ENCODE data around the gene MIR17HG.
"Not testable (repeated sequence)": the region's sequence is repeated elsewhere in the genome, so short reads cannot be mapped to it uniquely, and the experiment has no call there.

Gene MIR17HG

GRCh38 chr13:91349992-91350911 lies 2.8 kb downstream of the MIR17HG start:
- in situ Hi-C loops (cut with HindIII; ENCODE audit: low sequenced_read_pairs), result no loop called here
- H3K4me3 ChIP-seq (ENCODE audit: low read depth, low read length), result peak overlapping the region; percentile 60
- no peak for DNase-seq (ENCODE audit: low read depth)
- TF ChIP-seq, protein P1, sequence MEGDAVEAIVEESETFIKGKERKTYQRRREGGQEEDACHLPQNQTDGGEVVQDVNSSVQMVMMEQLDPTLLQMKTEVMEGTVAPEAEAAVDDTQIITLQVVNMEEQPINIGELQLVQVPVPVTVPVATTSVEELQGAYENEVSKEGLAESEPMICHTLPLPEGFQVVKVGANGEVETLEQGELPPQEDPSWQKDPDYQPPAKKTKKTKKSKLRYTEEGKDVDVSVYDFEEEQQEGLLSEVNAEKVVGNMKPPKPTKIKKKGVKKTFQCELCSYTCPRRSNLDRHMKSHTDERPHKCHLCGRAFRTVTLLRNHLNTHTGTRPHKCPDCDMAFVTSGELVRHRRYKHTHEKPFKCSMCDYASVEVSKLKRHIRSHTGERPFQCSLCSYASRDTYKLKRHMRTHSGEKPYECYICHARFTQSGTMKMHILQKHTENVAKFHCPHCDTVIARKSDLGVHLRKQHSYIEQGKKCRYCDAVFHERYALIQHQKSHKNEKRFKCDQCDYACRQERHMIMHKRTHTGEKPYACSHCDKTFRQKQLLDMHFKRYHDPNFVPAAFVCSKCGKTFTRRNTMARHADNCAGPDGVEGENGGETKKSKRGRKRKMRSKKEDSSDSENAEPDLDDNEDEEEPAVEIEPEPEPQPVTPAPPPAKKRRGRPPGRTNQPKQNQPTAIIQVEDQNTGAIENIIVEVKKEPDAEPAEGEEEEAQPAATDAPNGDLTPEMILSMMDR (IDR thresholded peaks at IDR 0.05; ENCODE audit: low read depth, low read length, missing control alignments), result no peak

DNA sequence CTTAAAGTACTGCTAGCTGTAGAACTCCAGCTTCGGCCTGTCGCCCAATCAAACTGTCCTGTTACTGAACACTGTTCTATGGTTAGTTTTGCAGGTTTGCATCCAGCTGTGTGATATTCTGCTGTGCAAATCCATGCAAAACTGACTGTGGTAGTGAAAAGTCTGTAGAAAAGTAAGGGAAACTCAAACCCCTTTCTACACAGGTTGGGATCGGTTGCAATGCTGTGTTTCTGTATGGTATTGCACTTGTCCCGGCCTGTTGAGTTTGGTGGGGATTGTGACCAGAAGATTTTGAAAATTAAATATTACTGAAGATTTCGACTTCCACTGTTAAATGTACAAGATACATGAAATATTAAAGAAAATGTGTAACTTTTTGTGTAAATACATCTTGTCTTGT lies 3.6 kb downstream of the MIR17HG start:
- TF ChIP-seq, protein P1 (IDR thresholded peaks at IDR 0.05; ENCODE audit: low read depth, low read length, missing control alignments), result no peak
- in situ Hi-C loops (cut with HindIII; ENCODE audit: low sequenced_read_pairs), result no loop called here
- H3K4me3 ChIP-seq (ENCODE audit: low read depth, low read length), result peak overlapping the region; percentile 6
- no peak for DNase-seq (ENCODE audit: low read depth)

DNA sequence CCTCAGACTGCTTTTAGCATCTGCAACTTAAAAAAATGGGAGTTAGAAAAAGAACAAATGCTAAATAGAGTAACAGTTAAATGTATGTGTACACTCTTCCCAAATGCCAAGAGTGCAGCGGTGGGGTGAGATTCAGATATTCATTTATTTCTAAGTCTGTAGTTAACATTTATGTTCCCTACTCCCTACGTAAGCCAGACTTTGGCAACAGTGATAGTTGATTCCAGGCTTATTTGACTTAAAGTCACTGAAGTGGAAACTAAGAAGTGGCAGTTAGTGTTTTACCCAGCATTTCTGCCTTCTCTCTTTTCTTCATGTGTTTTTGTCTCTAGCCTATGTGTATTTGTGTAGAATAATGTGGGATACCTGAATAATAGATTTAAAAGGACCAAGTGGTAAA lies 4.5 kb downstream of the MIR17HG start:
- in situ Hi-C loops (cut with HindIII; ENCODE audit: low sequenced_read_pairs), result no loop called here

DNA sequence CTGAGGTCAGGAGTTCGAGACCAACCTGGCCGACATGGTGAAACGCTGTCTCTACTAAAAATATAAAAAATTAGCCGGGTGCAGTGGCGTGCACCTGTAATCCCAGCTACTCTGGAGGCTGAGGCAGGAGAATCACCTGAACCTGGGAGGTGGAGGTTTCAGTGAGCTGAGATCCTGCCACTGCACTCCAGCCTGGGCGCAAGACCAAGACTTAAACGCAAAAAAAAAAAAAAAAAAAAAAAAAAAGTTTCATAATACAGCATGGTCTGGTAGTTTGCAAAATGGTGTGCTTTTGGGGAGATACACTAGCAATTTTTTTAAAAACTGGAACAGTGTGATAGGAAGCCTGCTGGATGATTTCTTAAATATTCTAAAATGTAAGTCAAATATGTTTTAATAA lies 5.4 kb downstream of the MIR17HG start:
- in situ Hi-C loops (cut with HindIII; ENCODE audit: low sequenced_read_pairs); DNase-seq (ENCODE audit: low read depth): not testable (repeated sequence)

More for the DNA sequence above, 4.5 kb downstream of the MIR17HG start:
- H3K4me3 ChIP-seq (ENCODE audit: low read depth, low read length), result no peak overlapping the region
- DNase-seq (ENCODE audit: low read depth), result no peak
- TF ChIP-seq, protein P1 (IDR thresholded peaks at IDR 0.05; ENCODE audit: low read depth, low read length, missing control alignments), result no peak

GRCh38 chr13:91353494-91353893 lies 6.0 kb downstream of the MIR17HG start:
- in situ Hi-C loops (cut with HindIII; ENCODE audit: low sequenced_read_pairs), result no loop called here
- no peak for DNase-seq (ENCODE audit: low read depth)
- TF ChIP-seq, protein P1 (IDR thresholded peaks at IDR 0.05; ENCODE audit: low read depth, low read length, missing control alignments), result no peak
- no peak overlapping the region for H3K4me3 ChIP-seq (ENCODE audit: low read depth, low read length)

More for the DNA sequence above, 5.4 kb downstream of the MIR17HG start:
- not testable (repeated sequence) for H3K4me3 ChIP-seq (ENCODE audit: low read depth, low read length)

DNA sequence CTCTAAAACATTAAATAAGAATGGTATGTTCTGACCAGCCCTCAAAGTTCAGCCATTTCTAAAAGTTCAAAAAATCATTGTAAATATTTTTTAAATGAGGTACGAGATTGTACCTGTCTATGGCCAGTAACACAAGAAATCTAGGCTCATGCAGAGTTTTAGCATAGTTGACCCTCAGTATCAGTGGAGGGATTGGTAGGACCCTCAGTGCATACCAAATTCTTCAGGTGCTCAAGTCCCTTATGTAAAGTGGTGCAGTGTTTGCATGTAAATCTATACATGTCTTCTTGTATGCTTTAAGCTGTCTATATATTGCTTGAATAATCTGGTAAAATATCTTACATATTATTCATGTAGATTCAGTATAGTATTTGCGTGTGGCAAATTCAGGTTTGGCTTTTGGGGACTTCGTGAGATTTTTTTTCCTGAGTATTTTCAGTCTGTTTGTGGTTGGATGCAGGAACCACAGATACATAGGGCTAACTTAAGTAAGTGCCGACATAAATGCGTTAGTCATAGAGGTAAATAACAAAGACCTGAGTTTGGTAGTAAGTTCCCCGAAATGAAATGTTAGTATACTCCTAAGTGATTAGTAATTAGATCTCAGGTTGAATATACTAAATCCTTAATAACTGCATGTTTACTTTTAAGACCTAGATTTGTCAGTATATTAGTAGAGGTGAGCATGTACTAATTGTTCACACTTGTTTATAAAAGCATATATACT lies 7.8 kb downstream of the MIR17HG start:
- in situ Hi-C loops (cut with HindIII; ENCODE audit: low sequenced_read_pairs), result no loop called here
- no peak for DNase-seq (ENCODE audit: low read depth)
- no peak overlapping the region for H3K4me3 ChIP-seq (ENCODE audit: low read depth, low read length)
- TF ChIP-seq, protein P1 (IDR thresholded peaks at IDR 0.05; ENCODE audit: low read depth, low read length, missing control alignments), result no peak

Data from astrocyte of the cerebellum (primary cell).